GM12891 (cell line): ENCODE measurements around the gene DDAH2.

Experiments
- POLR2A ChIP-seq: IDR thresholded peaks from 2 replicates; pipeline ENCODE4 v1.6.1; 2011; ENCODE audit warnings: low read depth, low read length, control low read depth
- POLR2AphosphoS5 ChIP-seq: IDR thresholded peaks from 2 replicates; pipeline ENCODE4 v1.6.1; 2011; ENCODE audit warnings: low read depth, low read length, control low read depth

- TF ChIP-seq POLR2AphosphoS5 (no peak), POLR2A (no peak)
Measured at GRCh38 chr6:31767096-31767645, 38.1 kb upstream of the DDAH2 start.
